PFSK-1 (cell line): Measurements from ENCODE around the gene IQSEC3.

Source experiments
- POLR2AphosphoS5 ChIP-seq: IDR thresholded peaks from 2 replicates; pipeline ENCODE4 v1.6.1; 2012; ENCODE audit warnings: low read depth, mild to moderate bottlenecking, control low read depth, low read length, moderate library complexity
- REST ChIP-seq, 2 experiments: IDR thresholded peaks; 2 replicates each; pipeline versions ENCODE4 v1.6.1 to v1.8.0; 2011 to 2012; ENCODE audit warnings: low read depth in 2 of 2, low read length in 2 of 2, control low read depth in 1 of 2, inconsistent platforms in 1 of 2, mild to moderate bottlenecking in 1 of 2, moderate library complexity in 1 of 2; ENCODE audit not compliant: insufficient read depth in 1 of 2
- SIN3A ChIP-seq: IDR thresholded peaks from 2 replicates; pipeline ENCODE4 v1.6.1; 2012; ENCODE audit warnings: mild to moderate bottlenecking, low read length, moderate library complexity, borderline replicate concordance; ENCODE audit not compliant: insufficient read depth
- TAF1 ChIP-seq: IDR thresholded peaks from 2 replicates; pipeline ENCODE4 v1.6.1; 2012; ENCODE audit warnings: low read length, control low read depth, borderline replicate concordance; ENCODE audit not compliant: insufficient read depth

GRCh38 chr12:181921-182320, 115.4 kb downstream of the IQSEC3 start:
- TF ChIP-seq TAF1 (no peak), REST (IDR thresholded peaks at IDR 0.05; ENCODE audit: insufficient read depth in 1 of 2, low read depth in 2 of 2, low read length in 2 of 2) (no peak), POLR2AphosphoS5 (no peak), SIN3A (no peak)
